GM19099 (cell line): ENCODE results near the gene TAF1A.

ENCODE experiments used
- POLR2A ChIP-seq: IDR thresholded peaks from 3 replicates; pipeline ENCODE4 v1.6.1; 2011; ENCODE audit warnings: low read depth; ENCODE audit not compliant: insufficient read length; ENCODE audit errors: extremely low read depth

TAF1A gene

DNA sequence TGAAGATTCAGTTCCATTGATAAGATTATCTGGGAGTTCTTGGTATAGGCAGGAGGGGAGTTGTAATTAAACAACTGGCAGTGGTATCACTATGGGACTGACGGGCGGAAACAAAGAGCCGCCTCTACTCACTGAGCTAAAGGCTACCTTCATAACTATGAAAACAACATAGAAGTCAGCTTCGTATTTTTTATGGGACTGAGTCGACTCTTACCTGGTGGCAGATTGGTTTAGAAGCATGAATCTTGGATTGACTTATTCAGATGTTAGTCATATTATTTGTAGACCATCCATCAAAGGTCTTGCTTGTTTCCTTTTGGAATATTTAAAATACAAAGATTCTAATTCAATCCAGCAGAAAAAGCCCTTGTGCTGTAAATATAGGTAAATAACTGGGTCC, 35.6 kb downstream of the TAF1A start:
- TF ChIP-seq POLR2A, result no peak

DNA sequence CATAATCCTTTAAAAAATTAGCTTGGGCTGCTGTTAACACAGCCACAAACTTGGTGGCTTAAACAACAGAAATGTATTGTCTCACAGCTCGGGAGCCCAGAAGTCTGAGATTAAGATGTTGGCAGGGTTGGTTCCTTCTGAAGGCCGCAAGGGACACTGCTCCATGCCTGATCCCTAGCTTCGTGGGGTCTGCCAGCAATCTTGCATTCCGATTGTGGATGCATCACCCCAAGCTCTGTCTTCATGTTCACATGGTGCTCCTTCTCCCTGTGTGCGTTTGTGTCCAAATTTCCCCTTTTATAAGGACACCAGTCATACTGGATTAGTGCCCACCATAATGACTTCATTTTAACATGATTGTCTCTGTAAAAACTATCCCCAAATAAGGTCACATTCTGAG, 36.9 kb downstream of the TAF1A start:
- no peak for TF ChIP-seq POLR2A

DNA sequence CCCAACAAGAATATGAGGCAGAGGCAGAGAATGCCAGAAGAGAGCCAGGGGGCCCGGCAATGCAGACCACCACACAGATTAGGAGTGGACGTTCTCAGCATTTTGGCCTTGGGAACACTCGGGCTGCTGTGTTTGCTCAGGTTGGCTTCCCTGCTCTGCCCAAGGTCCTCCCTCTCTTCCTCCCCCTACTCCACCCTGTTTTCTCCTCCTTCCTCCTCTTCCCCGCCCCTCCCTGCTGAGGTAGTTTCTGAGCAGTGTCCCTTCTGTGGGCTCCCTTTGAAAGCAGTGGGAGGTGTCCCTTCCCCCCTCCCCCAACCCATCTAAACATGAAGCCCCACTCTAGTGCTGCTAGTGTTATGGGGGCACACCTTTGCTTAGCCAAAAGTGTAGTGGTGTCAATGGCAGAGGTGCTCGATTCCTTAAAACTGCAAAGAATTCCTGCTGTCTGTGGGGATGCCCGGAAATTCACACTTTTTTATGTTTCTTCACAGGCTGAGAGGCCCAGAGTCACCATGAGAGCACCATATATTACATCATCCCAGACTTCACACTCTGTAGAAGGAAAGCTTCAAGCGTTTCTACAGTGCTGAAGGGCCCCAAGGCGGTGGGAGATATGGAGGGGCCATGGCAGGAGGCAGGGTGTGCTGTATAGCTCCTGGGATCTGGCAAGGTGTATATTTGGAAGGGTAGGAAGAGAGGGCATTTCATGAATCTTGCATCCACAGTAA, 41.6 kb downstream of the TAF1A start, which contains the start of gene HHIPL2:
Gene HHIPL2 (minus strand): TSS at position 161 of the 728 bp plus-strand sequence. CDS start 60 bp downstream, at position 101.
- TF ChIP-seq POLR2A, result no peak

DNA sequence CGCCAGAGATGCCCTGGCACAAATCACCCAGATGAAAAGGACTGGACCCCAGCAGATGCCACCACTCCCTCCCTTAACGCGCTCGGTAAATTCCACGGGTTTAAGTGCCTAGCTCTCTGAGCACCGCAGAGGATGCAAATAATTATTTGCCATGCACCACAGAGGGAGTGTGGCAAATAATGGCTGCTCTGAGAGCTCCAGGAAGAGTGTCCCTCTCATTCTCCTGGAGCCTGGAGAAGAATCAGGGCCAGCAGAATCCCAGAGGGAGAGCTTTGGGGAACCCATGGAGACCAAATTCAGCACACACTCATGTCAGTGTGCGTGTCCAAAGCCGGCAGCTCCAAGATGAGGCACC, 42.5 kb downstream of the TAF1A start:
- no peak for TF ChIP-seq POLR2A

DNA sequence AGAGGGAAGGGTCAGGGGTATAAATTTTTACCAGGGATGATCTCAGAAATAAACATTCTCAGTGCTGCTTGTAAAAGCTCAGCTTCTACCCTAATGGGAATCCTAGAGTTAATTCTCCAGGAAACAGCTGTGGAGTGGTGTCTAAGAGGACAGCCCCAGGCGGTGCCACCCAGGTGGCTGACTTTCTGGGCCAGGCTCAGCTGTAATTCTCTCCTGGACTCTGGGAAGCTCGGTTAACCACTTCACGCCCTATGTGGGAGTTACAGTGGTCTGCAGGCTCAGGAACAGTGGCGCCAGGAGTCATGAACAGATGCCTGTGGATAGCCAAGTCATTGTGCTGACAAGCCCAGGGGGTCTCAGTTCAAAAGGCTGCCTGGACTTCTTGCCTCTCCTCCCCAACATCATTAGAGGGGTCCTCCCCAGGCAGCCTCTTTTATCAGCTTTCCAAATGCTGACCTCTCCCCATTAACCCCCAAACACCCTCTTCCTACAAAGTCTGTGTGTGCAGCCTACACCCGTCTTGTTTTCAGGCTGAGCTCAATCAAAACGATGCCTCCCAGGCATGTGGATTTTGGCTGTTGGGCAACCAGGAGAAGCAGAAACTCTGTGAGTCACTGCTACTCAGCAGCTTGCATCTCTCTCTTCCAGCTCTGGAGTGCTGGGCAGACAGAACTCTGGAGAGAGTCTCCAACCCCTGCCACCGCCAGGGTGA, 43.0 kb downstream of the TAF1A start:
- no peak for TF ChIP-seq POLR2A

DNA sequence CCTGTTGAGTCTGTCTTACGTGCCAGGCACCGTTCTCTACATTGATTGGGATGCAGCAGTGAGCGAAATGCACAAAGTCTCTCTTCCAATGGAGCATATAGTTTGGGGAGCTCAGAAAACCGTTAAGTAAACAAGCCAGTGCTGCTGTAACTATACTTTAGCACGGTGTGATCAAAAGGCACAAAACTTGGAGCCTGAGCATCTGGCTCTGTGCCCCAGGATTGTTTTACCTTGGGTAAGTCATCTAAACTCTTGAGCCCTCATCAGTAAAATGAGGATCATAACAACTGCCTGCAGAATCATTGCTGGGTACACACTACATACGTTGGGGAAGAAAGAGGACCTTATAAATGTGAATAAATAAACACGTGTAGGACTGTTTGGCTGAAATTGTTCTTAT, 43.6 kb downstream of the TAF1A start:
- TF ChIP-seq POLR2A, result no peak

DNA sequence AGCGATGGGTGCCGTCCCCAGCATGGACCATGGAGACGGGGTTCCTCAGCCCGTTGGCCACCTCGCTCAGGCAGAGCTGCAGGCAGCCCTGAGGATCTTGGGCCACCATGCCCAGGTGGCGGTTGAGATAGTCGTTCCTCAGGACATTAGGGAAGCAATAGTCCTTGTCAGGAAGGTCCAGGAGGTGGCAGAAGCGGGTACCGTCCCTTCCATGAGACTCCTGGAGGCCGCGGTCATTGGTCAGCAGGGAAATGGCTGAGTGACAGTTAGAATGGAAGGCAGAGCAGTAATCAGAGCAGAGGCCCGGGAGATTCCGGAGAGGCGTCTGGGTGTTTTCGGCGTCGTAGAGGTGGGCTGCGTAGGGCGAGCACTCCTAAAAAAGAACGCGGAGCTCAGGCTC, 45.9 kb downstream of the TAF1A start:
- TF ChIP-seq POLR2A, result no peak

DNA sequence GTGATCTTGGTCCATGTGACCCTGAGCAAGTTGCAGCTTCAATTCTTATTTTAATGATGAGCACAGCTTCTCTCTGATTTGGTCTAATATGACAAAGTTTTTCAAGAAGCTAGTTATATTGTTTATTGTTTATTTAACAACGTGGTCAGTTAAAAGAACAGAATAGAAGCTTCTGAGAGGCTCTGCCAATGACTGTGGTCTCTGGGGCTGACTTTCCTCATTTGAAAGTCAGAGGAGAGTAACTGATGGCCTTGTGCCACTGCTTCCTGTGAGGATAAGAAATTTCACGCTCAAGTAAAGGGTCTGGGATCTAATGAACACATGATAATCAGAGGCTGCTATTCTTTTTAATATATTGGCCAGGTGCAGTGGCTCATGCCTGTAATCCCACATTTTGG, 49.1 kb downstream of the TAF1A start:
- no peak for TF ChIP-seq POLR2A

DNA sequence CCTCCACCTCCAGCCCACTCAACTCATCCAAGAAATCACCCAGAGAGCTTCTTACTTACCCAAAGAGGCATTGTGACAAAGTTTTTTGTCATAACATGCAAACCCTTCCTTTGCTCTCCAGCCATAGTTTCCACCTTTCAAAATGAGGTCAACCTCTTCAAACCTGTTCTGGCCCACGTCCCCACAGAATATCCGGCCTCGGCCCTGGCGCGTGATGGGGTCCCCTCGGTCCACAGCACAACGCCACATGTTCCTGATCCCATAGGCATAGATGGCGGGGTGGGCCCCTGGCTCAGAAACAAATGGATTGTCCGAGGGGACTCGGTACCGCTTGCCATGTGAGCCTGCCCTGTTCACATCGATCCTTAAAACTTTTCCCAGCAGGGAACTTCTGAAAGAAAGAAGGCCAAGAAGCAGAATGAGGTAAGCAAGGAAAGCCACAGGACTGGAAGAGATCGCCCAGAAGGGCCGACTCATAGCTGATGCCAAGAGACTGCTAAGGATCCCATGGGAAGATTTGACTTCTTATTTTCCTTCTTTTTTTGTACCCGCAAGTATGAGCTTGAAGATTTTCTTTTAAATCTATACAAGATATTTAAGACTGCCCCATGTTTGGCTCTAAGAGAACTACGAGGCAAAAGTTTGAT, 49.7 kb downstream of the TAF1A start:
- no peak for TF ChIP-seq POLR2A

DNA sequence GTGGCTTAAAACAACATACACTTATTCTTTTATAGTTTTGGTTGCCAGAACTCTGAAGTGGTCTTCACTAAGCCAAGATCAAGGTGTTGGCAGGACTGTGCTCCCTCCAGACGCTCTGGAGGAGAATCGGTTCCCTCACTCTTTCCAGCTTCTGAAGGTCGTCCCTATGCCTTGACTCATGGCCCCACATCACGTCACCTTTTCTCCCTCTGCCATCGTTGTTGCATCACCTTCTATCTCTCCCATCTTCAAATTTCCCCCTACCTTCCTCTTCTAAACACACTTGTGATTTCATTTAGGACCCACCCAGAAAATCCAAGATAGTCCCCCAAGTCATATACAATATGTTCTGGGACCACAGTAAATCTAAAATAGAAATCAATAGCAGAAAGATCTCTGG, 54.3 kb downstream of the TAF1A start:
- TF ChIP-seq POLR2A, result no peak

DNA sequence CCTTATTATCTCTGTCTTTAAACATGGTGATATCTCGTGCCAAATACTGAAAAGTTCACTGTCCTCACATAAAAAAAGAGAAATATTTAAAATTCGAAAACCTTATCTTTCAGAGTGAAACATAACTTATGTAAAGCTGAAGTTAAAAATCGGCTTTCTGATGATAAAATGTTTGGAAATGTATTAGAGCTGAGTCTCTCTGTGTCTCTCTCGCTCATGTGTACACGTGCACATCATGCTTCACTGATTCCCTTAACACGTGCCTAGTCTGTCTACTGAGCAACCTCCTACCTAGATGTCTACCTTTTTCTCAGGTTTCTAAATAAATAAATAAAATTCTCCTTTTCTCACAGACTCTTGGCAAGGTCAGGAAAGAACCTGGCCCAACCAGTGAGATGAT, 58.9 kb downstream of the TAF1A start:
- TF ChIP-seq POLR2A, result no peak

DNA sequence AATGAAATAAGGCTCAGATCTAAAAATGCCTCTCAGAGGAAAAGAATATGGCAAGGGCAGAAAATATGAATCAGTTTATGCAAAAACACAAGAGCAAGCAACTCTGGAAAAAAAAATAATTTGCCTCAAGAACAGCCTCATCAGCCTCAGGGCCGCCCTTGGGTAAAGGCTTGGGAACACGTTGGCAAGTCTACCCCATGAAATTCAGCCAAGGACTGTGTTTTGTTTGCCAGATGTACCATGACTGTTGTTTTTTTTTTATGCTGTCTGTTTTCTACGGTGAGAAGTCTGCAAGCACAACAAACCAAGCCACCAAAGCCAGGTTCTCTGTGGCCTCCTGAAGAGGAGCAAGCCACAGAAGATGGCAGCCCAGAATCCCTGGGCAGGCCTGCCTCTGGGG, 59.8 kb downstream of the TAF1A start:
- TF ChIP-seq POLR2A, result no peak

DNA sequence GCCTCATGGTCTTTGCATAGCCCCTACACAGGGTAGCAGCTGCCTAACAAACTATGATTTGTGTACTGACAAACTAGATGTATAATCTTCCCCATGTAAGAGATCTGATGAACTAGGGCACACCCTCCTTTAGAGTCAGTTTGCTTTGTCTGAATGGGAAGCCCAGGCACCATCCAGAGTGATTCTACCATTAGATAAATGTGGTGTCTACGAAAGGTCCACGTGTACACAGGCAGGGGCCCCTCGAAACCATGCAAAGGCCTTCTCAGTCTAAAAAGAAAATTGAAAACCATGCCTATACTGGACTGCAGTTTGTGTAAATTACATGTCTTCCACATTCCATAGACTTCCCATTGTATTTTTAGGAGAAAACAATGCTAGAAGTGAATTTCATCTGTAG, 60.6 kb downstream of the TAF1A start:
- TF ChIP-seq POLR2A, result no peak

DNA sequence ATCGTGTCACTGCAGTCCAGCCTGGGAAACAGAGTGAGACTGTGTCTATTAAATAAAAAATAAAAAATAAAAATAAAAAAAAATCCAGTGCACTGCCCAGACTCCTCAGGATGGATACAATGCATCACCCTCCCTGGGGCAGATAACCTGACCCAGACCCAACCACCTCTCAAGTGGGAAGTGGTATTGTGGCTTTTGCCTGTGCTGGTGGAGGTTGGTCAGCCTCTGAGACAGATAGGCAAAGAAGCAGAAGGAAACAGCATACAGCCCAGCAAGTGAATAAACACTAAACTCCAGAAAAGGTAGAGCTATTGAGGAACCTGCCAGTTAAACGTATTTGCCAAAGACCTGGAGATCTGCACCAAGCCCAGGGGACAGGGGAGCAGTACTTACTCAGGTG, 63.8 kb downstream of the TAF1A start:
- no peak for TF ChIP-seq POLR2A

DNA sequence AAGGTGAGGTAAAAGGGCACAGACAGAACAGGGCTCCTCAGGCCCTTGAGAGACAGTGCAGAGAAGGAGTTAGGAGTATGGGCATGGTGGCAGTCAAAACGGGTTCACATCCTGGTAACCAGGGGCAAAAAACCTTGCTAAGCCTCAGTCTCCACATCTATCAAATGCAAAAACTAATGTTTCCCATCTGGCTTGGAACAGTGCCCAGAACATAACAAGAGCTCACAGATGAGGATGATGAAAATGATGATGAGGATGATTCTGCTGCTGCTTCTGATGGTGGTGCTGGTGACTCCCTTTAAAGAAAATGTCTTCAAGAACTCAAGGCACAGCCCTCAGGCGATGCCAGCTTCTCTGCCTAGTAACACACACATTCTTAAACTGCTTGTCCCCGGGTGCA, 65.9 kb downstream of the TAF1A start:
- TF ChIP-seq POLR2A, result no peak
